HepG2 (cell line): Measurements from ENCODE around the gene PPP1R12C. TPM values are rescaled to one million over a fixed set of nuclear protein-coding genes. Genes with fewer than 3 reads are reported as not detected.
A peak's percentile ranks its signal among the peaks of the same experiment; 100 is the strongest.

Experiments used
- CBFB ChIP-seq: sonication (generic); formaldehyde crosslinking; IDR thresholded peaks from 2 replicates; pipeline ENCODE4 v1.4.0; 2020; ENCODE audit warnings: missing genetic modification reagents
- CCAR2 ChIP-seq: fragments of 200-400 bp; formaldehyde crosslinking; optimal IDR thresholded peaks from 2 replicates; pipeline ENCODE3; 2018; ENCODE audit warnings: low read depth, mild to moderate bottlenecking, low read length, moderate library complexity
- CEBPB ChIP-seq: IDR thresholded peaks from 2 replicates; pipeline ENCODE4 v1.6.1; 2011; ENCODE audit warnings: low read depth, low read length, improper control_type of control experiment, borderline replicate concordance
- FIP1L1 ChIP-seq: fragments of 200-400 bp; formaldehyde crosslinking; IDR thresholded peaks from 2 replicates; pipeline ENCODE4 v1.6.1; 2018; ENCODE audit warnings: low read depth, mild to moderate bottlenecking, low read length, moderate library complexity, borderline replicate concordance; ENCODE audit not compliant: insufficient read depth
- GPN1 ChIP-seq: sonication (generic); formaldehyde crosslinking; IDR thresholded peaks from 2 replicates; pipeline ENCODE4 v1.5.1; 2020; ENCODE audit warnings: missing genetic modification reagents, borderline replicate concordance
- HMG20A ChIP-seq: IDR thresholded peaks from 2 replicates; pipeline ENCODE4 v1.6.1; 2016; ENCODE audit warnings: borderline replicate concordance
- ISX ChIP-seq: sonication (generic); formaldehyde crosslinking; conservative IDR thresholded peaks from 2 replicates; pipeline ENCODE4 v1.5.0; 2020; ENCODE audit warnings: missing genetic modification reagents
- POLR2AphosphoS5 ChIP-seq: IDR thresholded peaks from 2 replicates; pipeline ENCODE4 v1.6.1; 2012; ENCODE audit warnings: low read depth, low read length
- POLR2G ChIP-seq: fragments of 200-400 bp; formaldehyde crosslinking; IDR thresholded peaks from 2 replicates; pipeline ENCODE4 v1.6.1; 2018; ENCODE audit warnings: mild to moderate bottlenecking, low read depth, low read length, moderate library complexity
- RORA ChIP-seq: sonication (generic); formaldehyde crosslinking; IDR thresholded peaks from 2 replicates; pipeline ENCODE4 v1.5.0; 2020; ENCODE audit warnings: mild to moderate bottlenecking, missing genetic modification reagents, moderate library complexity
- SMYD3 ChIP-seq: sonication (generic); formaldehyde crosslinking; IDR thresholded peaks from 2 replicates; pipeline ENCODE4 v1.8.1; 2023; ENCODE audit warnings: mild to moderate bottlenecking, missing genetic modification reagents
- SOX13 ChIP-seq, 3 experiments: fragments of 450-650 bp in 1 of 3; sonication (generic) in 1 of 3; formaldehyde crosslinking in 1 of 3; IDR thresholded peaks in 2 of 3; conservative IDR thresholded peaks in 1 of 3; 2 replicates each; pipeline versions ENCODE4 v1.5.0 to v1.6.1; 2016 to 2020; ENCODE audit warnings: antibody characterized with exemption in 1 of 3, mild to moderate bottlenecking in 1 of 3, missing compliant biosample characterization in 1 of 3, missing genetic modification reagents in 1 of 3, moderate library complexity in 1 of 3
- SRY ChIP-seq: sonication (generic); formaldehyde crosslinking; IDR thresholded peaks from 2 replicates; pipeline ENCODE4 v1.8.0; 2022; ENCODE audit warnings: mild to moderate bottlenecking, missing genetic modification reagents
- ZNF225 ChIP-seq: sonication (generic); formaldehyde crosslinking; IDR thresholded peaks from 2 replicates; pipeline ENCODE4 v1.4.0; 2020; ENCODE audit warnings: mild to moderate bottlenecking, missing genetic modification reagents
- ZNF230 ChIP-seq: sonication (generic); formaldehyde crosslinking; IDR thresholded peaks from 2 replicates; pipeline ENCODE4 v1.4.0; 2020; ENCODE audit warnings: mild to moderate bottlenecking, missing genetic modification reagents
- ZNF44 ChIP-seq: sonication (generic); formaldehyde crosslinking; IDR thresholded peaks from 2 replicates; pipeline ENCODE4 v1.5.1; 2020; ENCODE audit warnings: mild to moderate bottlenecking, missing genetic modification reagents
- ZNF460 ChIP-seq: sonication (generic); formaldehyde crosslinking; IDR thresholded peaks from 2 replicates; pipeline ENCODE4 v1.5.1; 2020; ENCODE audit warnings: missing genetic modification reagents, mild to moderate bottlenecking, borderline replicate concordance
- ZNF550 ChIP-seq: sonication (generic); formaldehyde crosslinking; IDR thresholded peaks from 2 replicates; pipeline ENCODE4 v1.4.0; 2020; ENCODE audit warnings: mild to moderate bottlenecking, missing genetic modification reagents, borderline replicate concordance
- ZNF839 ChIP-seq: sonication (generic); formaldehyde crosslinking; IDR thresholded peaks from 2 replicates; pipeline ENCODE4 v1.4.0; 2020; ENCODE audit warnings: missing genetic modification reagents, mild to moderate bottlenecking, borderline replicate concordance
- polyA plus RNA-seq, 8 experiments: library from polyadenylated mRNA; depleted of rRNA in 3 of 8; stranded (reverse) in 7 of 8; unstranded in 1 of 8; fragments of >200 nt; fragmentation: Illumina TruSeq in 4 of 8; extraction: Trizol in 4 of 8; gene quantifications; 2 replicates each; pipeline versions ENCODE4 v1.2.1 to v1.2.3, GENCODE V29; 2011 to 2016; ENCODE audit warnings: low read depth in 4 of 8, missing spikeins in 1 of 8, mixed read lengths in 1 of 8; ENCODE audit not compliant: insufficient read depth in 1 of 8
- total RNA-seq, 5 experiments: library from RNA; depleted of rRNA; stranded (reverse); fragments of >200 nt; fragmentation: Illumina TruSeq; extraction: Trizol; gene quantifications; 2 replicates each; pipeline ENCODE4 v1.2.3, GENCODE V29; 2016; ENCODE audit warnings: low read depth in 1 of 5
- TF ChIP-seq, protein P1 (sequence below): IDR thresholded peaks from 2 replicates; pipeline ENCODE4 v1.6.1; 2016; ENCODE audit warnings: missing compliant biosample characterization, missing genetic modification reagents, borderline replicate concordance
- TF ChIP-seq, protein P2 (sequence below): sonication (generic); formaldehyde crosslinking; IDR thresholded peaks from 2 replicates; pipeline ENCODE4 v1.8.1; 2022; ENCODE audit warnings: mild to moderate bottlenecking, missing genetic modification reagents
- TF ChIP-seq, protein P3 (sequence below): IDR thresholded peaks from 2 replicates; pipeline ENCODE4 v1.6.1; 2016; ENCODE audit warnings: mild to moderate bottlenecking
- TF ChIP-seq, protein P4 (sequence below): sonication (generic); formaldehyde crosslinking; IDR thresholded peaks from 2 replicates; pipeline ENCODE4 v1.4.0; 2020; ENCODE audit warnings: missing genetic modification reagents, mild to moderate bottlenecking, borderline replicate concordance

The PPP1R12C gene
- total and polyA plus RNA-seq, 2 of the 13 experiments (the other 11 are each of a cell fraction or from before 2014, with no cell fraction given) = 29.7 to 30.3 TPM

DNA sequence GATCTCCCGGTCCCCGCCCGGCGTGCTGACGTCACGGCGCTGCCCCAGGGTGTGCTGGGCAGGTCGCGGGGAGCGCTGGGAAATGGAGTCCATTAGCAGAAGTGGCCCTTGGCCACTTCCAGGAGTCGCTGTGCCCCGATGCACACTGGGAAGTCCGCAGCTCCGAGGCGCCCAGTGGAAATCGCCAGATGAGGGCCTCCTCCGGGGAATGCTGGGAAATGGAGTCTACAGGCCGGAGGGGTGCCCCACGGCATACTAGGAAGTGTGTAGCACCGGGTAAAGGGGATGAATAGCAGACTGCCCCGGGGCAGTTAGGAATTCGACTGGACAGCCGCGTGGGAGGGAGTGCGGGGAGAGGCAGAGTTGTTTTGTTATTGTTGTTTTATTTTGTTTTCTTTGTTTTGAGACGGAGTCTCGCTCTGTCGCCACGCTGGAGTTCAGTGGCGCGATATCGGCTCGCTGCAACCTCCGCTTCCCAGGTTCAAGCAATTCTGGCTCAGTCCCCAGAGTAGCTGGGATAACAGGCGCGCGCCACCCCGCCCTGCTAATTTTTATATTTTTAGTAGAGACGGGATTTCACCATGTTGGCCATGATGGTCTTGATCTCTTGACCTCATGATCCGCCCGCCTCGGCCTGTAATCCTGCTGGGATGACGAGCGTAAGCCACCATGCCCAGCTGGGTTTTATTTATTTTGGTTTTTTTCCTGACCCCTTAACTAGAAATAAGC lies 390 bp upstream of the PPP1R12C start (continued):
- TF ChIP-seq CBFB (CRISPR knock-in tag) = peak; percentile 58; the same call in 1 of the 2 replicates
- TF ChIP-seq, protein P1, sequence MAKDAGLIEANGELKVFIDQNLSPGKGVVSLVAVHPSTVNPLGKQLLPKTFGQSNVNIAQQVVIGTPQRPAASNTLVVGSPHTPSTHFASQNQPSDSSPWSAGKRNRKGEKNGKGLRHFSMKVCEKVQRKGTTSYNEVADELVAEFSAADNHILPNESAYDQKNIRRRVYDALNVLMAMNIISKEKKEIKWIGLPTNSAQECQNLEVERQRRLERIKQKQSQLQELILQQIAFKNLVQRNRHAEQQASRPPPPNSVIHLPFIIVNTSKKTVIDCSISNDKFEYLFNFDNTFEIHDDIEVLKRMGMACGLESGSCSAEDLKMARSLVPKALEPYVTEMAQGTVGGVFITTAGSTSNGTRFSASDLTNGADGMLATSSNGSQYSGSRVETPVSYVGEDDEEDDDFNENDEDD = no peak
- no peak for TF ChIP-seq ZNF230 (CRISPR knock-in tag)
- no peak for TF ChIP-seq ZNF550
- TF ChIP-seq ISX (CRISPR knock-in tag) = no peak
- no peak for TF ChIP-seq ZNF225
- TF ChIP-seq RORA (CRISPR knock-in tag) = no peak
- TF ChIP-seq SRY (CRISPR knock-in tag) = no peak
- TF ChIP-seq GPN1 = no peak
- no peak for TF ChIP-seq SOX13 (IDR thresholded peaks at IDR 0.05)
- TF ChIP-seq SOX13 (CRISPR knock-in tag; conservative IDR thresholded peaks at IDR 0.05 in 1 of 2, IDR thresholded peaks at IDR 0.05 in 1 of 2) = peak in 1 of 2 experiments; percentile 14; a peak in 1 of 4 replicates
- TF ChIP-seq CCAR2 = no peak
- TF ChIP-seq, protein P2, sequence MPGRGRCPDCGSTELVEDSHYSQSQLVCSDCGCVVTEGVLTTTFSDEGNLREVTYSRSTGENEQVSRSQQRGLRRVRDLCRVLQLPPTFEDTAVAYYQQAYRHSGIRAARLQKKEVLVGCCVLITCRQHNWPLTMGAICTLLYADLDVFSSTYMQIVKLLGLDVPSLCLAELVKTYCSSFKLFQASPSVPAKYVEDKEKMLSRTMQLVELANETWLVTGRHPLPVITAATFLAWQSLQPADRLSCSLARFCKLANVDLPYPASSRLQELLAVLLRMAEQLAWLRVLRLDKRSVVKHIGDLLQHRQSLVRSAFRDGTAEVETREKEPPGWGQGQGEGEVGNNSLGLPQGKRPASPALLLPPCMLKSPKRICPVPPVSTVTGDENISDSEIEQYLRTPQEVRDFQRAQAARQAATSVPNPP (CRISPR knock-in tag) = no peak
- no peak for TF ChIP-seq ZNF44 (CRISPR knock-in tag)
- TF ChIP-seq CEBPB = no peak
- TF ChIP-seq, protein P3, sequence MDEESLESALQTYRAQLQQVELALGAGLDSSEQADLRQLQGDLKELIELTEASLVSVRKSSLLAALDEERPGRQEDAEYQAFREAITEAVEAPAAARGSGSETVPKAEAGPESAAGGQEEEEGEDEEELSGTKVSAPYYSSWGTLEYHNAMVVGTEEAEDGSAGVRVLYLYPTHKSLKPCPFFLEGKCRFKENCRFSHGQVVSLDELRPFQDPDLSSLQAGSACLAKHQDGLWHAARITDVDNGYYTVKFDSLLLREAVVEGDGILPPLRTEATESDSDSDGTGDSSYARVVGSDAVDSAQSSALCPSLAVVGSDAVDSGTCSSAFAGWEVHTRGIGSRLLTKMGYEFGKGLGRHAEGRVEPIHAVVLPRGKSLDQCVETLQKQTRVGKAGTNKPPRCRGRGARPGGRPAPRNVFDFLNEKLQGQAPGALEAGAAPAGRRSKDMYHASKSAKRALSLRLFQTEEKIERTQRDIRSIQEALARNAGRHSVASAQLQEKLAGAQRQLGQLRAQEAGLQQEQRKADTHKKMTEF (CRISPR knock-in tag) = peak; percentile 61; the same call in 1 of the 2 replicates
- TF ChIP-seq FIP1L1 = no peak
- peak; percentile 72 for TF ChIP-seq POLR2AphosphoS5
- peak; percentile 81 for TF ChIP-seq POLR2G
- no peak for TF ChIP-seq SMYD3 (CRISPR knock-in tag)
- TF ChIP-seq, protein P4, sequence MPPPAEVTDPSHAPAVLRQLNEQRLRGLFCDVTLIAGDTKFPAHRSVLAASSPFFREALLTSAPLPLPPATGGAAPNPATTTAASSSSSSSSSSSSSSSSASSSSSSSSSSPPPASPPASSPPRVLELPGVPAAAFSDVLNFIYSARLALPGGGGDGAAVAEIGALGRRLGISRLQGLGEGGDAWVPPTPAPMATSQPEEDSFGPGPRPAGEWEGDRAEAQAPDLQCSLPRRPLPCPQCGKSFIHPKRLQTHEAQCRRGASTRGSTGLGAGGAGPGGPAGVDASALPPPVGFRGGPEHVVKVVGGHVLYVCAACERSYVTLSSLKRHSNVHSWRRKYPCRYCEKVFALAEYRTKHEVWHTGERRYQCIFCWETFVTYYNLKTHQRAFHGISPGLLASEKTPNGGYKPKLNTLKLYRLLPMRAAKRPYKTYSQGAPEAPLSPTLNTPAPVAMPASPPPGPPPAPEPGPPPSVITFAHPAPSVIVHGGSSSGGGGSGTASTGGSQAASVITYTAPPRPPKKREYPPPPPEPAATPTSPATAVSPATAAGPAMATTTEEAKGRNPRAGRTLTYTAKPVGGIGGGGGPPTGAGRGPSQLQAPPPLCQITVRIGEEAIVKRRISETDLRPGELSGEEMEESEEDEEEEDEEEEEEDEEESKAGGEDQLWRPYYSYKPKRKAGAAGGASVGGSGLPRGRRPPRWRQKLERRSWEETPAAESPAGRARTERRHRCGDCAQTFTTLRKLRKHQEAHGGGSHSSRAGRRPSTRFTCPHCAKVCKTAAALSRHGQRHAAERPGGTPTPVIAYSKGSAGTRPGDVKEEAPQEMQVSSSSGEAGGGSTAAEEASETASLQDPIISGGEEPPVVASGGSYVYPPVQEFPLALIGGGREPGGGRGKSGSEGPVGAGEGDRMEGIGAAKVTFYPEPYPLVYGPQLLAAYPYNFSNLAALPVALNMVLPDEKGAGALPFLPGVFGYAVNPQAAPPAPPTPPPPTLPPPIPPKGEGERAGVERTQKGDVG = no peak
- no peak for TF ChIP-seq ZNF460 (CRISPR knock-in tag)
- 0 out of 2 replicates have a peak, but pooled peaks have one; percentile 24 for TF ChIP-seq ZNF839 (CRISPR knock-in tag)
- no peak for TF ChIP-seq HMG20A
